ENCODE results near the gene HACD1. TPM values are rescaled to one million over a fixed set of nuclear protein-coding genes. Genes with fewer than 3 reads are reported as not detected.
A peak's percentile ranks its signal among the peaks of the same experiment; 100 is the strongest.
"Not testable (repeated sequence)": the region's sequence is repeated elsewhere in the genome, so short reads cannot be mapped to it uniquely, and the experiment has no call there.

HACD1 gene
- total RNA-seq, 2 donors from 2014 or later = 1.6 to 3.5 TPM

DNA sequence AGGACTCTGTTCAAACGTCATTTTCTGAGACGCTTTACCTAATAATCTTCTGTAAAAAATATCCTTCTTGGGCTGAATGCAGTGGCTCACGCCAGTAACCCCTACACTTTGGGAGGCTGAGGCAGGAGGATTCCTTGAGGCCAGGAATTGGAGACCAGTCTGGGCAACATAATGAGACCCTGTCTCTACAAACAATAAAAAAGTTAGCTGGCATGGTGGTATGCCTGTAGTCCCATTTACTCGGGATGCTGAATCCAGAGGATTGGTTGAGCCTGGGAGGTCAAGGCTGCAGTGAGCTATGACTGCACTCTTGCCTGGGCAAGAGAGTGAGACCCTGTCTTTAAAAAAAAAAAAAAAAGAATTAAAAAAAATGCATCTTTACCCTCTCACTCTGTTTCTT, 31.9 kb upstream of the HACD1 start:
- Mint-ChIP-seq H3K4me3 (peak overlapping the region; percentile 99), H3K9me3 (peaks cover 4% of the 10 kb centered on the region), H3K4me1 (peaks cover 57% of the 10 kb centered on the region), H3K27ac (peak overlapping the region; percentile 99), H3K27me3 (no peaks in the 10 kb centered on the region), H3K36me3 (ENCODE audit: low read depth) (peaks cover 96% of the 10 kb centered on the region)
- ATAC-seq (replicated peaks) = no peak

DNA sequence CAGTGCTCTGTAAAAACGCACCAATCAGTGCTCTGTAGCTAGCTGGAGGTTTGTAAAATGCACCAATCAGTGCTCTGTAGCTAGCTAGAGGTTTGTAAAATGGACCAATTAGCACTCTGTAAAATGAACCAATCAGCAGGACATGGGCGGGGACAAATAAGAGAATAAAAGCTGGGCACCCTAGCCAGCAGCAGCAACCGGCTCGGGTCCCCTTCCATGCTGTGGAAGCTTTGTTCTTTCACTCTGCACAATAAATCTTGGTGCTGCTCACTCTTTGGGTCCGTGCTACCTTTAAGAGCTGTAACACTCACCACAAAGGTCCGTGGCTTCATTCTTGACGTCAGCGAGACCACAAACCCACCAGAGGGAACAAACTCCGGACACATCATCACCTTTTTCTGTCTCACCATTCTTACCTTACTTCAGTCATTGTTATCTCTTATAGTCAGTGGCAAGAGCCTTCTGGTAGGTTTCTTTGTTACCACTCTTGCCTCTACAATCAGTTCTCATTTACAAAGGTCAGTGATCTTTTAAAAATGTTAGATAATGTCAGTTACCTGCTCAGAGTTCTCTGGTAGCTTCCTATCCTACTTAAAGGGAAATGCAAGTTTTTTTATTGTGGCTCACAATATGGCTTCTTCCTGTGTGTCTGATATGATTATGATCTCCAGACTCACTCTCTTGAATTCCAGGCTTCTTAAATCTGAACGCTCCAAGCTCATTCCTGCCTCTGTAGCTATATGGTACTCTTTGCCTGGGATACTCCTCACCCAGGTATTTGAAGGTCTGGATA, 31.3 kb upstream of the HACD1 start:
- H3K9me3 Mint-ChIP-seq = peaks cover 4% of the 10 kb centered on the region
- peaks cover 51% of the 10 kb centered on the region for H3K4me1 Mint-ChIP-seq
- H3K27me3 Mint-ChIP-seq = no peaks in the 10 kb centered on the region
- peak; percentile 46 for ATAC-seq (replicated peaks)
- H3K36me3 Mint-ChIP-seq (ENCODE audit: low read depth) = peaks cover 93% of the 10 kb centered on the region
- peak overlapping the region; percentile 99 for H3K27ac Mint-ChIP-seq
- peak overlapping the region; percentile 99 for H3K4me3 Mint-ChIP-seq

DNA sequence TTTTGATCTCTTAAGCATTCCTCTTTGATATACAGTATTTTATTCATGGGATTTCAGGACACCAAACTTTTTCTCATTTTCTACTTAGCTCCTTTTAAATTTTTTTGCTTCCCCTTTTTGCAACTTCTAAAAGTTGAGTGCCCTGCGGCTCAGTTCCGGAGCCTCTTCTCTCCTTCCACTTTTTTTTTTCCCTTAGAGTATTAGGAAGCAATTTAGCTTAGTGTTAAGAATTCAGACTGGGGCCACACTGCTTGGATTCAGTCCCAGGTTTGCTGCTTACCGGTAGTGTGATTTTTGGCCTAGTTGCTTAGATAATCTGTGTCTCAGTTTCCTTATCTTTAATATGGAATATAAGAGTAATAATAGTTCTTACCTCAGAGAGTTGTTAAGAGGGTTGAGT, 30.2 kb upstream of the HACD1 start:
- peaks cover 51% of the 10 kb centered on the region for H3K4me1 Mint-ChIP-seq
- ATAC-seq (replicated peaks) = no peak
- H3K27ac Mint-ChIP-seq = peak overlapping the region; percentile 99
- H3K36me3 Mint-ChIP-seq (ENCODE audit: low read depth) = peaks cover 82% of the 10 kb centered on the region
- peaks cover 4% of the 10 kb centered on the region for H3K9me3 Mint-ChIP-seq
- peak overlapping the region; percentile 99 for H3K4me3 Mint-ChIP-seq
- H3K27me3 Mint-ChIP-seq = no peaks in the 10 kb centered on the region

DNA sequence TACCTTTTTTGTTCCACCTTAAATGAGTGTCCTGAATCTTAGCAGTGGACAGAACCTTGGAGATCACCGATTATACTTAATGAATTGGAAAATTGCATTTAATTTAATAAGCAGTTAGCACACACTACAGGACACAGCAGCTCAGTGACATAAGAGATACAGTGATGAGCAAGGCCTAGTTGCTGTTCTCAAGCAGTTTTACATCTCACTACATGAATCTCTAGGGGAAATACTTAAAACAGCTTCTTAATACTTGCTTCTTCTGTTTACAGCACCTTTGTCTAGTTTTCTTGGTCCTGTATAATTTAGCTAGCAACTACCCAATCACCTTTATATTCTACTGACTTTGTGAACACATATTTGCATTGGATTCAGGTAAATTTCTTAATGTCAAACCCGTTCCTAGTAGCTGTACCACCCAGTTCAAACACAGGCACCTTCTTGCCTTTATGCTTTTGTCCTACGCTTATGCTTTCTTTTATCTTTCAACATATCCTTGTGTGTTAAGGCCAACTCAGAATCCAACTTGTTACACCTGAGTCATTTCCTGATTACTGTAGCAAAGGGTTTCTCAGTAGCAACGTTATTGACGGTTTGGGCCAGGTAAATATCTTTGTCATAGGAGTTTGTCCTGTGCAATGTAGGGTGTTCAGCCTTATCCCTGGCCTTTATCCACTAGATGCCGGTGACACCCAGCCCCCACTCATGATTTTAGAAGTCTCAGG, 28.6 kb upstream of the HACD1 start:
- Mint-ChIP-seq H3K27ac (peak overlapping the region; percentile 99), H3K36me3 (ENCODE audit: low read depth) (peaks cover 67% of the 10 kb centered on the region), H3K4me1 (peaks cover 43% of the 10 kb centered on the region), H3K4me3 (peak overlapping the region; percentile 99), H3K27me3 (no peaks in the 10 kb centered on the region), H3K9me3 (peaks cover 4% of the 10 kb centered on the region)
- ATAC-seq (replicated peaks) = peak; percentile 70

DNA sequence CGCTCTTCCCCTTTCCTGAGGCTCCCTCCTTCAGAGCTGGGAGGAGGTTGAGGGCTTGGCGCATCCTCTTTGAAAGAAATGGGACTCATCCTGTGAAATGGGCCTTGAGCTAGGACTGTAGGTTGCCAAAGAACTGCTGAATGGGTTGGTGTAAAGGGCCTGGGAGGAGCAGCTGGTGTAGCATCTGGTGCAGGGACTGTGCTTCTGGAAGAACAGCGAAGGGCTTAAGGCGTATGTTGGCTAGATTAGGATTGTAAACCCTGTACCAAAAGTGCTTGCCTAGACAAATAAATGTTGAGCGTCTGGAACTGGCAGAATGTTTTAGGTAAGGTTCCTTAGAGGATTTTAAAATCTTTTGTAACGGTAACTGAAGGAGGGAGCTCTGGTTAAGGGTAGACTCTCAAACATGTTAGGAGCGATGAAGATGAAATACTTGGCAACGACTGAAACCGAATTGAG, 27.3 kb upstream of the HACD1 start:
- Mint-ChIP-seq H3K27me3 (no peaks in the 10 kb centered on the region), H3K9me3 (peaks cover 4% of the 10 kb centered on the region), H3K36me3 (ENCODE audit: low read depth) (peaks cover 54% of the 10 kb centered on the region), H3K4me1 (peaks cover 36% of the 10 kb centered on the region), H3K4me3 (peak overlapping the region; percentile 99), H3K27ac (peak overlapping the region; percentile 99)
- peak; percentile 7 for ATAC-seq (replicated peaks)

DNA sequence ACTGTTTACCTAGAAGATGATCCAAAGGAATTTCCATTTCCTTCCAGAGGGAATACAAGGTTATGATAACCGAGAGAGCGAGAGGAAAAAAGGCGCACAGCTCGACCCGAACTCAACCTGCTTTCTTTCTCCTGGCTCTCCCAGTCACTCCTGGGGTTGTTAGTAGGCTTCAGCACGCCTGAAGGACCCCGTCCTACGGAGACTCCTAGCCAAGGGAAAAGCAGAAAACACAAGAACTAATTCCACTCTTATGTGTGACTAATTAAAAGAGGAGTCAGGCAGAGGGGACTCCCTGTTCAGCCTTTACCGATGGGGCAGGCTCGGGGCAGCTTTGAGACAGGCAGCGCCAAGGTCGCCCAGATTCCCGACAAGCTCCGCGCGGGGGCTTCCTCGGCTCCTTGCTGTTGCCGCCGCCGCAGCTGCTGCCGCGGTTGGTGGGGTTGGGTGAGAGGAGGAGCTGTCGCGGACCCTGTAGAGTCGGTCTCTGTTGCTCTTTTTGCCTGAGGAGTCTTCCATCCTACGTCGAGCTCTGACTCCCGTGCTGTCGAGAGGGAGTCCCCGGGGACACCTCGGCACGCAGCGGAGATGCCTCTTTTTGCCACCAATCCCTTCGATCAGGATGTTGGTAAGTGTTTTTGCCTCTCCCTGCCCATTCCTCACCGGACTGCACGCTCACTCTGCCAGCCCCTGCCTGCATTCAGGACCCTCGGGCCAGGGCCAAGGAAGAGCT, 26.7 kb upstream of the HACD1 start, which contains the start of gene STAM:
Gene STAM, plus strand, starts transcription at position 397 of the 730 bp plus-strand sequence. Its CDS starts 189 bp downstream, at position 586.
- Mint-ChIP-seq H3K9me3 (peaks cover 4% of the 10 kb centered on the region), H3K27me3 (no peaks in the 10 kb centered on the region), H3K4me3 (peak within 1 kb of the TSS; percentile 99), H3K27ac (peak within 1 kb of the TSS; percentile 99), H3K36me3 (ENCODE audit: low read depth) (peaks cover 48% of the 10 kb centered on the region), H3K4me1 (peaks cover 34% of the 10 kb centered on the region)
- ATAC-seq (replicated peaks) = peak; percentile 73

DNA sequence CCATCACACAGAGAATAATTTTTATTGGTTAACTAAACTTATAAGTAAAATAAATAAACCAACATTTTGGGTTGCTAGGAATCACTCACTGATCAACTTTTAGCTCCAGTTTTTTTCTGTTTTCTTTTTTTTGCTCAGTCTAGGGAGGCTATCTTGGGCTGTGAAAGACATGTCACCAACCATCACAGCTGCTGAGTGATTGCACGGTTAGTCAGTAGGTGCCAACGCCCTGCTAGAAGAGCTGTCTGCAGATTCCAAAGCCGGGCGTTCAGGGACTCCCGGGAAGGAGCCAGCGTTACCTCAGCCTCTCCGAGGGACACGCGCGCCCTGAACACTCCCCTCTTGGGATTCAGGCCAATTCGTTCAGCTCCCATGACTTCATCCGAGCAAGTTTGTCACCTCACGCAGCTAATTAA, 26.2 kb upstream of the HACD1 start:
- Mint-ChIP-seq H3K9me3 (peaks cover 4% of the 10 kb centered on the region), H3K36me3 (ENCODE audit: low read depth) (peaks cover 42% of the 10 kb centered on the region), H3K4me3 (peak overlapping the region; percentile 99), H3K27me3 (no peaks in the 10 kb centered on the region), H3K27ac (peak overlapping the region; percentile 99), H3K4me1 (peaks cover 28% of the 10 kb centered on the region)
- peak; percentile 18 for ATAC-seq (replicated peaks)

DNA sequence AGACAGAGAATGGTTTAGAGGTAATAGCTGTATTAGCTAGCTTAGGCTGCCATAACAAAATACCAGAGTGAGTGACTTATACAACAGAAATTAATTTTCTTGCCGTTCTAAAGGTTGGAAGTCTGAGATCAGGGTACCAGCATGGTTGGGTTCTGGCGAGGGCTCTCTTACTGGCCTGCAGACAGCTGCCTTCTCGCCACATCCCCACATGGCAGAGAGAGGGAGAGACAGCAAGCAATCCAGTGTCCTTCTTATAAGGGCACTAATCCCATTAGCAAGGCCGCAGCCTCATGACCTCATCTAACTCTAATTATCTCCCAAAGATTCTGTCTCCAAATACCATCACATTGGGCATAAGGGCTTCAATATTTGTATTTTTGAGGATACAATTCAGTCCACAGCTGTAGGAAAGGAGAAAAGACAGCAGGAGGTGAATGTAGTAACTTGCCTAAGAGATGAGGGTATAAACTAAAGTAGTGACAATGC, 23.2 kb upstream of the HACD1 start:
- no peak for ATAC-seq (replicated peaks)
- Mint-ChIP-seq H3K27ac (no peak overlapping the region), H3K27me3 (no peaks in the 10 kb centered on the region), H3K4me3 (no peak overlapping the region), H3K36me3 (ENCODE audit: low read depth) (peaks cover 15% of the 10 kb centered on the region), H3K9me3 (no peaks in the 10 kb centered on the region), H3K4me1 (peaks cover 5% of the 10 kb centered on the region)

DNA sequence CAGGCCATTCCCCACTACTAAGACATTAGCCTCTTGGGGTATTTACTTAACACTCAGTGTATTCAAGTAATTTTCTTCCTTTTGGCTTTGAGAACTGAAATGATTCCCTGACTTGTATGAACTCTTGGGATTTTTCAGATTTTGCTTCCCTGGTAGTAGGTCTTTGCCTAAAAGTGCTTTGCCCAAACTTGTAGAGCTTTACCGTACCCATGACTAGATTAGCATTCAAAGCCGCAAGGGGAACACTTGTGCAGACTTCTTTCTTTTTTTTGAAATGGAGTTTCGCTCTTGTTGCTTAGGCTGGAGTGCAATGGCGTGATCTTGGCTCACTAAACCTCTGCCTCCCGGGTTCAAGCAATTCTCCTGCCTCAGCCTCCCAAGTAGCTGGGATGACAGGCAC, 20.7 kb upstream of the HACD1 start:
- Mint-ChIP-seq H3K4me3 (no peak overlapping the region), H3K36me3 (ENCODE audit: low read depth) (no peaks in the 10 kb centered on the region), H3K9me3 (no peaks in the 10 kb centered on the region), H3K27me3 (no peaks in the 10 kb centered on the region), H3K4me1 (peaks cover 3% of the 10 kb centered on the region), H3K27ac (no peak overlapping the region)
- no peak for ATAC-seq (replicated peaks)

DNA sequence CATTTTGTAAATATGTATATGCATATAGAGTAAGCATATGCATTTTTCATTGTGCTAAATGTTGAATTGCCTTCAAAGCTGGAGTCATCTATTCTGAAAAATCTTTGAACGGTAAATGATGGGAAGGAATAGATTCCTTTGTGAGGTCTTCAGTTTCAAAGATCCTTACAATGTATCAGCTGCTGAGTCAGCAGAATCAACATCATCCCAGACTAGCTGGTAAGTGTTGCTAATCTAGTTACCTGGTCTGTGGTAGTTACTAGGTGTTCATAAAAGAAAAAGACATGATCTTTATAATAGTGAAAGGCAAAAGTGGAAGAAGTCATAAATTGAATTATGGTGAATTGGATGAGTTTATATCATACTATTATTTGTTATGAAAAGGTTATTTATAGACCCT, 16.2 kb upstream of the HACD1 start:
- H3K4me3 Mint-ChIP-seq = no peak overlapping the region
- no peaks in the 10 kb centered on the region for H3K36me3 Mint-ChIP-seq (ENCODE audit: low read depth)
- ATAC-seq (replicated peaks) = no peak
- no peaks in the 10 kb centered on the region for H3K9me3 Mint-ChIP-seq
- no peaks in the 10 kb centered on the region for H3K27me3 Mint-ChIP-seq
- no peaks in the 10 kb centered on the region for H3K4me1 Mint-ChIP-seq
- no peak overlapping the region for H3K27ac Mint-ChIP-seq

DNA sequence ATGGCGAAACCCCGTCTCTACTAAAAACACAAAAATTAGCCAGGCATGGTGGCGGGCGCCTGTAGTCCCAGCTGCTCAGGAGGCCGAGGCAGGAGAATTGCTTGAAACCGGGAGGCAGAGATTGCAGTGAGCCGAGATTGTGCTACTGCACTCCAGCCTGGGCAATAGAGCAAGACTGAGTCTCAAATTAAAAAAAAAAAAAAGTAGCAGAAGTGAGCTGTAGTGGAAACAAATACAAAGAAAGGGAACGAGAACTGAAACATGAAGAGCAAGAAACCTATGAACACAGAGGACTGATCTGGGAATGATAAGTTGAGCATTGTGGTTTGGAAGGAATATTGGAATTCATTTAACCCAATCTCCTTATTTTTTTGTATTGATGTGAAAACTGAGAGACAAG, 15.4 kb upstream of the HACD1 start:
- not testable (repeated sequence) for ATAC-seq (replicated peaks); H3K4me1 Mint-ChIP-seq; H3K4me3 Mint-ChIP-seq; H3K36me3 Mint-ChIP-seq (ENCODE audit: low read depth); H3K27ac Mint-ChIP-seq; H3K27me3 Mint-ChIP-seq; H3K9me3 Mint-ChIP-seq

DNA sequence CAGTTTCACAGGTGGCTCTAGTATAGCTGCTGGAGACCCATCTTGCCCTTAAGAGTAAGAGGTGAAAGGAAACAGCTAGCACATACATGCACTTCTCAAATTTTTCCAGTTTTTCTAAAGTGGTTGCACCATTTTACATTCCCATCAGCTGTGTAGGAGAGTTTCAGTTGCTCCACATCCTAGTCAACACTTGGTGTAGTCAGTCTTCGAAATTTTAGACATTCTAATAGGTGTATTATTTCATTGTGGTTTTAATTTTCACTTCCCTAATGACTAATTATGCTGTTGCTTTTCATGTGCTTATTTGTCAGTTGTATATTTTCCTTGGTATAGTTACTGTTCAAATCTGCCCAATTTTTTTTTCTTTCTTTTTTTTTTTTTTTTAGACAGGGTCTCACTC, 9.5 kb upstream of the HACD1 start:
- Mint-ChIP-seq H3K27ac (no peak overlapping the region), H3K4me1 (no peaks in the 10 kb centered on the region), H3K27me3 (peaks cover 9% of the 10 kb centered on the region), H3K36me3 (ENCODE audit: low read depth) (no peaks in the 10 kb centered on the region), H3K9me3 (no peaks in the 10 kb centered on the region), H3K4me3 (no peak overlapping the region)
- ATAC-seq (replicated peaks) = peak; percentile 39

DNA sequence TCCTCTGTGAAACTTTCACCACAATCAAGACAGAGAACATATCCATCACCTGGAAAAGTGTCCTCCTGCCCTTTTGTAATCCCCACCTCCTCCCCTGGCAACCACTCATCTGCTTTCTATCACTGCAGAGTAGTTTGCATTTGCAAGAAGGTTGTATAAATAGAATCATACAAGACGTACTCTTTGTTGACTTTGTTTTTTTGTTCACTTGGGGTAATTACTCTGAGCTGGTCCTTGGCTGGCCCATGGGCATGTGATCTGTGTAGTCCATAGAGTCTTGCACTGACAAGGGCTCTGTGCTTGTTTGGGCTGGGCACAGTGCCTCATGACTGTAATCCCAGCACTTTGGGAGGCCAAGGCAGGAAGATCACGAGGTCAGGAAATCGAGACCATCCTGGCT, 7.8 kb upstream of the HACD1 start:
- no peaks in the 10 kb centered on the region for H3K36me3 Mint-ChIP-seq (ENCODE audit: low read depth)
- no peak overlapping the region for H3K27ac Mint-ChIP-seq
- H3K27me3 Mint-ChIP-seq = peaks cover 9% of the 10 kb centered on the region
- H3K4me1 Mint-ChIP-seq = no peaks in the 10 kb centered on the region
- no peaks in the 10 kb centered on the region for H3K9me3 Mint-ChIP-seq
- H3K4me3 Mint-ChIP-seq = no peak overlapping the region
- ATAC-seq (replicated peaks) = no peak

DNA sequence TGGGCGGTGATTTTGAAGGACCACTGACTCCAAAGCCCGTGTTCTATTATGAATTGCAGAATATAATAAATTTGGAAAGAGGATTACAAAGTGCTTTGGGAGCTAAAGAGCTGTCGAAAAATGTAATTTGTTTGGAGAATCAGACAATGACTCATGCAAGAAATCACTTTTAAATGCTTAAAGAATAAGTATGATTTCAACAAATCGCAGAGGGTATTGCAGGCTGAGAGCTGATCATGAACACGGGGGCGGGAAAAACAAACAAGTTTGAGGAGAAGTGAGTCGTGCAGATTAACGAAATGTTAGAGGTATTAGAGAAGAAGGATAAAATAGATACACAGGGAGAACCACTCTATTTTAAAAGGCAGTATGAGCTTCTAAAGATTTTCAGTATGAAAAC, 4.9 kb upstream of the HACD1 start:
- Mint-ChIP-seq H3K36me3 (ENCODE audit: low read depth) (no peaks in the 10 kb centered on the region), H3K27me3 (peaks cover 16% of the 10 kb centered on the region), H3K4me1 (no peaks in the 10 kb centered on the region), H3K27ac (no peak overlapping the region), H3K4me3 (no peak overlapping the region), H3K9me3 (no peaks in the 10 kb centered on the region)
- ATAC-seq (replicated peaks) = no peak
